HEK293T (cell line): ENCODE measurements around the gene RFFL.

Source experiments
- CTCF ChIA-PET: fragments of 350-600 bp; formaldehyde crosslinking; extraction: SDS; loops from one replicate; lab custom pipeline; 2021; ENCODE audit warnings: antibody characterized with exemption, inconsistent platforms; lab: Yijun Ruan, JAX
- POLR2A ChIA-PET: fragments of 350-600 bp; formaldehyde crosslinking; extraction: SDS; loops from one replicate; lab custom pipeline; 2020; ENCODE audit warnings: antibody characterized with exemption, inconsistent platforms; lab: Yijun Ruan, JAX
- DNase-seq: peaks from one replicate; pipeline ENCODE4 v3.0.0; 2012; ENCODE audit warnings: mixed read lengths; ENCODE audit errors: extremely low spot score
- ARNT ChIP-seq: fragments of 450-650 bp; IDR thresholded peaks from 2 replicates; pipeline ENCODE4 v1.6.1; 2017; ENCODE audit warnings: mild to moderate bottlenecking
- BHLHE40 ChIP-seq: fragments of 450-650 bp; IDR thresholded peaks from 2 replicates; pipeline ENCODE4 v1.6.1; 2016; ENCODE audit warnings: mild to moderate bottlenecking, moderate library complexity, borderline replicate concordance
- CTBP1 ChIP-seq: fragments of 450-650 bp; IDR thresholded peaks from 2 replicates; pipeline ENCODE4 v1.6.1; 2016; ENCODE audit warnings: borderline replicate concordance
- ELF4 ChIP-seq: fragments of 450-650 bp; IDR thresholded peaks from 2 replicates; pipeline ENCODE4 v1.6.1; 2017; ENCODE audit warnings: antibody characterized with exemption
- FOXA1 ChIP-seq: fragments of 450-650 bp; IDR thresholded peaks from 2 replicates; pipeline ENCODE4 v1.6.1; 2016; ENCODE audit warnings: mild to moderate bottlenecking
- FOXK2 ChIP-seq: fragments of 450-650 bp; IDR thresholded peaks from 2 replicates; pipeline ENCODE4 v1.6.1; 2016; ENCODE audit warnings: mild to moderate bottlenecking
- FOXM1 ChIP-seq: fragments of 450-650 bp; IDR thresholded peaks from 2 replicates; pipeline ENCODE4 v1.6.1; 2017; ENCODE audit warnings: mild to moderate bottlenecking, borderline replicate concordance
- HDGF ChIP-seq: fragments of 450-650 bp; IDR thresholded peaks from 2 replicates; pipeline ENCODE4 v1.6.1; 2017; ENCODE audit warnings: antibody characterized with exemption, borderline replicate concordance
- L3MBTL2 ChIP-seq: fragments of 450-650 bp; conservative IDR thresholded peaks from 2 replicates; pipeline ENCODE4 v1.6.1; 2016; ENCODE audit warnings: mild to moderate bottlenecking
- LEF1 ChIP-seq: fragments of 450-650 bp; IDR thresholded peaks from 2 replicates; pipeline ENCODE4 v1.6.1; 2017; ENCODE audit warnings: mild to moderate bottlenecking, borderline replicate concordance
- NFRKB ChIP-seq: fragments of 450-650 bp; IDR thresholded peaks from 2 replicates; pipeline ENCODE4 v1.6.1; 2016; ENCODE audit warnings: mild to moderate bottlenecking, moderate library complexity
- PKNOX1 ChIP-seq: fragments of 450-650 bp; IDR thresholded peaks from 2 replicates; pipeline ENCODE4 v1.6.1; 2016
- SP1 ChIP-seq: fragments of 450-650 bp; IDR thresholded peaks from 2 replicates; pipeline ENCODE4 v1.6.1; 2017
- SUZ12 ChIP-seq: fragments of 450-650 bp; IDR thresholded peaks from 2 replicates; pipeline ENCODE4 v1.6.1; 2016; ENCODE audit warnings: mild to moderate bottlenecking
- TARDBP ChIP-seq: fragments of 450-650 bp; IDR thresholded peaks from 2 replicates; pipeline ENCODE4 v1.6.1; 2016
- ZNF384 ChIP-seq: fragments of 450-650 bp; IDR thresholded peaks from 2 replicates; pipeline ENCODE4 v1.6.1; 2016

Gene RFFL

GRCh38 chr17:35074711-35075707 lies 11.5 kb upstream of the RFFL start:
- ChIA-PET CTCF (no interaction called here), POLR2A (interaction anchor here (1.3 kb wide), 1 partner anchor 11 kb away, joined by 3 read pairs; no protein-coding TSS in a partner anchor)
- no peak for DNase-seq
- no peak for TF ChIP-seq TARDBP
- TF ChIP-seq NFRKB = no peak
- no peak for TF ChIP-seq SUZ12
- TF ChIP-seq L3MBTL2 = no peak

GRCh38 chr17:35073991-35074627 lies 10.6 kb upstream of the RFFL start:
- ChIA-PET POLR2A (interaction anchor here (1.3 kb wide), 1 partner anchor 12 kb away, joined by 3 read pairs; no protein-coding TSS in a partner anchor), CTCF (no interaction called here)
- DNase-seq = no peak
- no peak for TF ChIP-seq FOXM1

- ChIA-PET CTCF (no interaction called here), POLR2A (interaction anchor here (0.6 kb wide), 1 partner anchor 10 kb away, joined by 3 read pairs; the partner anchor contains the start of gene RFFL)
- DNase-seq = no peak
- TF ChIP-seq CTBP1 = no peak
- TF ChIP-seq L3MBTL2 = no peak
- TF ChIP-seq FOXA1 = no peak
- no peak for TF ChIP-seq SUZ12
- TF ChIP-seq ZNF384 = no peak
- no peak for TF ChIP-seq PKNOX1
- no peak for TF ChIP-seq TARDBP
- no peak for TF ChIP-seq LEF1
- TF ChIP-seq BHLHE40 = no peak
- no peak for TF ChIP-seq HDGF
- no peak for TF ChIP-seq SP1
- TF ChIP-seq FOXK2 = no peak
- no peak for TF ChIP-seq ARNT
- TF ChIP-seq ELF4 = no peak
- TF ChIP-seq NFRKB = no peak
- TF ChIP-seq FOXM1 = no peak
Measured at GRCh38 chr17:35073183-35073790, 9.8 kb upstream of the RFFL start.

GRCh38 chr17:35069311-35069710 lies 5.8 kb upstream of the RFFL start:
- TF ChIP-seq ELF4 (no peak), PKNOX1 (no peak), SUZ12 (no peak), FOXM1 (no peak), TARDBP (no peak), ARNT (no peak), NFRKB (no peak), HDGF (no peak), FOXA1 (no peak), FOXK2 (no peak), LEF1 (no peak), ZNF384 (no peak), CTBP1 (no peak), SP1 (no peak), L3MBTL2 (no peak), BHLHE40 (no peak)
- DNase-seq = no peak
- ChIA-PET POLR2A (no interaction called here), CTCF (no interaction called here)

- ChIA-PET CTCF (no interaction called here), POLR2A (no interaction called here)
- DNase-seq = no peak
- no peak for TF ChIP-seq HDGF
- TF ChIP-seq SUZ12 = no peak
Measured at GRCh38 chr17:35068249-35068648, 4.7 kb upstream of the RFFL start.

- CTCF ChIA-PET = no interaction called here
Measured at GRCh38 chr17:35065880-35066279, 2.4 kb upstream of the RFFL start.

More at GRCh38 chr17:35065880-35066279, 2.4 kb upstream of the RFFL start:
- TF ChIP-seq PKNOX1 = no peak
- TF ChIP-seq ZNF384 = no peak
- POLR2A ChIA-PET = no interaction called here
- no peak for DNase-seq
